HEK293 (cell line): ENCODE data around the gene TGFB1.

Experiments
- EGR2 ChIP-seq: fragments of 450-650 bp; formaldehyde crosslinking; IDR thresholded peaks from 2 replicates; pipeline ENCODE4 v1.5.1; 2016; ENCODE audit warnings: low read depth, missing biosample characterization, missing genetic modification characterization
- GFI1B ChIP-seq: fragments of 450-650 bp; formaldehyde crosslinking; IDR thresholded peaks from 2 replicates; pipeline ENCODE4 v1.5.1; 2016; ENCODE audit warnings: missing biosample characterization, missing genetic modification characterization
- GLI2 ChIP-seq: fragments of 450-650 bp; formaldehyde crosslinking; IDR thresholded peaks from 2 replicates; pipeline ENCODE4; 2017; ENCODE audit warnings: missing biosample characterization, missing genetic modification characterization, low read depth, borderline replicate concordance
- GLIS2 ChIP-seq: fragments of 450-650 bp; formaldehyde crosslinking; IDR thresholded peaks from 2 replicates; pipeline ENCODE4 v1.5.1; 2016; ENCODE audit warnings: missing biosample characterization, missing genetic modification characterization
- HOXC10 ChIP-seq: sonication (generic); formaldehyde crosslinking; IDR thresholded peaks from 2 replicates; pipeline ENCODE4 v1.8.1; 2023; ENCODE audit warnings: mild to moderate bottlenecking, missing genetic modification reagents
- ZBTB48 ChIP-seq: fragments of 450-650 bp; formaldehyde crosslinking; IDR thresholded peaks from 2 replicates; pipeline ENCODE4 v1.5.1; 2016; ENCODE audit warnings: missing biosample characterization, missing genetic modification characterization
- ZEB2 ChIP-seq: fragments of 450-650 bp; formaldehyde crosslinking; IDR thresholded peaks from 2 replicates; pipeline ENCODE4 v1.5.1; 2016; ENCODE audit warnings: missing biosample characterization, missing genetic modification characterization
- ZNF155 ChIP-seq: fragments of 450-650 bp; formaldehyde crosslinking; IDR thresholded peaks from 2 replicates; pipeline ENCODE4 v1.5.1; 2016; ENCODE audit warnings: missing biosample characterization, missing genetic modification characterization
- ZNF174 ChIP-seq: fragments of 450-650 bp; formaldehyde crosslinking; IDR thresholded peaks from 2 replicates; pipeline ENCODE4 v1.5.0; 2017; ENCODE audit warnings: missing biosample characterization, mild to moderate bottlenecking, missing genetic modification characterization
- ZNF211 ChIP-seq: fragments of 450-650 bp; formaldehyde crosslinking; IDR thresholded peaks from 2 replicates; pipeline ENCODE4 v1.5.1; 2016; ENCODE audit warnings: low read depth, missing biosample characterization, missing genetic modification characterization
- ZNF324 ChIP-seq: fragments of 450-650 bp; formaldehyde crosslinking; IDR thresholded peaks from 2 replicates; pipeline ENCODE4 v1.5.1; 2016; ENCODE audit warnings: missing biosample characterization, missing genetic modification characterization
- ZNF335 ChIP-seq: fragments of 450-650 bp; formaldehyde crosslinking; conservative IDR thresholded peaks from 2 replicates; pipeline ENCODE4 v1.5.1; 2016; ENCODE audit warnings: missing biosample characterization, missing genetic modification characterization
- ZNF341 ChIP-seq: fragments of 450-650 bp; formaldehyde crosslinking; IDR thresholded peaks from 2 replicates; pipeline ENCODE4; 2016; ENCODE audit warnings: low read depth, missing biosample characterization, missing genetic modification characterization
- ZNF350 ChIP-seq: fragments of 450-650 bp; formaldehyde crosslinking; IDR thresholded peaks from 2 replicates; pipeline ENCODE4 v1.5.0; 2017; ENCODE audit warnings: missing biosample characterization, mild to moderate bottlenecking, missing genetic modification characterization
- ZNF354C ChIP-seq: fragments of 450-650 bp; formaldehyde crosslinking; IDR thresholded peaks from 2 replicates; pipeline ENCODE4 v1.5.1; 2016; ENCODE audit warnings: missing biosample characterization, missing genetic modification characterization, low read depth, borderline replicate concordance
- ZNF366 ChIP-seq: fragments of 450-650 bp; formaldehyde crosslinking; conservative IDR thresholded peaks from 2 replicates; pipeline ENCODE4 v1.5.1; 2016; ENCODE audit warnings: missing biosample characterization, missing genetic modification characterization
- ZNF394 ChIP-seq: fragments of 450-650 bp; formaldehyde crosslinking; IDR thresholded peaks from 2 replicates; pipeline ENCODE4 v1.5.1; 2016; ENCODE audit warnings: missing biosample characterization, missing genetic modification characterization, mild to moderate bottlenecking, moderate library complexity, borderline replicate concordance
- ZNF433 ChIP-seq: fragments of 450-650 bp; formaldehyde crosslinking; IDR thresholded peaks from 2 replicates; pipeline ENCODE4 v1.5.1; 2016; ENCODE audit warnings: missing biosample characterization, missing genetic modification characterization, low read depth
- ZNF501 ChIP-seq: fragments of 450-650 bp; formaldehyde crosslinking; IDR thresholded peaks from 2 replicates; pipeline ENCODE4 v1.5.1; 2016; ENCODE audit warnings: missing biosample characterization, missing genetic modification characterization
- ZNF510 ChIP-seq: fragments of 450-650 bp; formaldehyde crosslinking; IDR thresholded peaks from 2 replicates; pipeline ENCODE4 v1.5.1; 2018; ENCODE audit warnings: mild to moderate bottlenecking, missing genetic modification characterization, missing biosample characterization; ENCODE audit not compliant: insufficient replicate concordance
- ZNF529 ChIP-seq: fragments of 450-650 bp; formaldehyde crosslinking; IDR thresholded peaks from 2 replicates; pipeline ENCODE4 v1.5.1; 2017; ENCODE audit warnings: missing genetic modification characterization, missing biosample characterization; ENCODE audit not compliant: insufficient replicate concordance
- ZNF560 ChIP-seq: fragments of 450-650 bp; formaldehyde crosslinking; IDR thresholded peaks from 2 replicates; pipeline ENCODE4 v1.5.1; 2017; ENCODE audit warnings: missing biosample characterization, missing genetic modification characterization, borderline replicate concordance
- ZNF561 ChIP-seq: fragments of 450-650 bp; IDR thresholded peaks from 2 replicates; pipeline ENCODE4 v1.5.1; 2018; ENCODE audit warnings: missing biosample characterization, missing genetic modification characterization, borderline replicate concordance
- ZNF571 ChIP-seq: fragments of 450-650 bp; formaldehyde crosslinking; IDR thresholded peaks from 2 replicates; pipeline ENCODE4 v1.5.0; 2017; ENCODE audit warnings: missing biosample characterization, missing genetic modification characterization
- ZNF626 ChIP-seq: fragments of 450-650 bp; sonication (Bioruptor Pico); formaldehyde crosslinking; IDR thresholded peaks from 2 replicates; pipeline ENCODE4 v1.5.1; 2018; ENCODE audit warnings: missing biosample characterization, missing genetic modification characterization, inconsistent platforms
- ZNF629 ChIP-seq: fragments of 450-650 bp; formaldehyde crosslinking; IDR thresholded peaks from 2 replicates; pipeline ENCODE4 v1.5.1; 2017; ENCODE audit warnings: missing biosample characterization, missing genetic modification characterization
- ZNF660 ChIP-seq: fragments of 450-650 bp; IDR thresholded peaks from 2 replicates; pipeline ENCODE4 v1.5.1; 2018; ENCODE audit warnings: missing biosample characterization, mild to moderate bottlenecking, missing genetic modification characterization
- ZNF76 ChIP-seq: fragments of 450-650 bp; formaldehyde crosslinking; IDR thresholded peaks from 2 replicates; pipeline ENCODE4; 2016; ENCODE audit warnings: low read depth, missing biosample characterization, missing genetic modification characterization, borderline replicate concordance
- TF ChIP-seq, protein P1 (sequence below): fragments of 450-650 bp; formaldehyde crosslinking; IDR thresholded peaks from 2 replicates; pipeline ENCODE4 v1.5.1; 2016; ENCODE audit warnings: missing biosample characterization, missing genetic modification characterization
- TF ChIP-seq, protein P2 (sequence below): fragments of 450-650 bp; formaldehyde crosslinking; IDR thresholded peaks from 2 replicates; pipeline ENCODE4 v1.5.1; 2016; ENCODE audit warnings: missing biosample characterization, missing genetic modification characterization
- TF ChIP-seq, protein P3 (sequence below): fragments of 450-650 bp; formaldehyde crosslinking; IDR thresholded peaks from 2 replicates; pipeline ENCODE4 v1.5.1; 2016; ENCODE audit warnings: missing biosample characterization, missing genetic modification characterization
- TF ChIP-seq, protein P4 (sequence below): fragments of 450-650 bp; formaldehyde crosslinking; IDR thresholded peaks from 2 replicates; pipeline ENCODE4 v1.5.1; 2016; ENCODE audit warnings: missing biosample characterization, missing genetic modification characterization

The TGFB1 gene

DNA sequence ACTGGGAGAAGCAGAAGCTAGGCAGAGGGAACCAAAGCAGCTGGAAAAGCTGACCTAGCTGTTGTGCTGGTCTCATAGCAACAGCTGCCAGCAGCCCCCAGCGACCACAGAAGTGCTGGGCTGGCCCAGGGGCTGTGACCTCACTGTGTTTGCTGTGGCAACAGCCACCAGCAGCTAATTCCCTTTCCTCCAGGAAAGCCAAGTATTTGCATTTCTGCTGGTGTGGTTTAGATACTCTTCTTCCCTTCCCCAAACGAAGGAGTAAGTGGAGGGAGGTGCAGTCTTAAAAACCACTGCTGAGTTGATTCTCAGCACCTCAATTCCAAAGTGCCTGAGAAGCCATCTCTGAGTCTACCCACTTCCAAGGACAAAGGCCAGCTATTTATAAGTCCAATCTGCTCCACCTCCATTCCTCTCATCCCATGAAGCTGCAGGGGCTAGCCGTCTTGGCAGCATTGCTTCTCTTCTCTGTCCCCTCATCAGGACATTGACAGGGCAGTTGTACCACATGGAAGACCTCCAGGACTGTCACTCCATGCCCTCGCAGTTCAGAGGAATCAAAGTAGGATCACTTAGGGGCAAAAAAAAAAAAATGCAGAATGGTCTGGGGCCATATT is 55.3 kb downstream of the TGFB1 start (continued):
- TF ChIP-seq ZBTB48 (tag by site-specific recombination) = no peak
- no peak for TF ChIP-seq ZNF354C
- TF ChIP-seq ZNF155 (tag by site-specific recombination) = no peak
- TF ChIP-seq, protein P1, sequence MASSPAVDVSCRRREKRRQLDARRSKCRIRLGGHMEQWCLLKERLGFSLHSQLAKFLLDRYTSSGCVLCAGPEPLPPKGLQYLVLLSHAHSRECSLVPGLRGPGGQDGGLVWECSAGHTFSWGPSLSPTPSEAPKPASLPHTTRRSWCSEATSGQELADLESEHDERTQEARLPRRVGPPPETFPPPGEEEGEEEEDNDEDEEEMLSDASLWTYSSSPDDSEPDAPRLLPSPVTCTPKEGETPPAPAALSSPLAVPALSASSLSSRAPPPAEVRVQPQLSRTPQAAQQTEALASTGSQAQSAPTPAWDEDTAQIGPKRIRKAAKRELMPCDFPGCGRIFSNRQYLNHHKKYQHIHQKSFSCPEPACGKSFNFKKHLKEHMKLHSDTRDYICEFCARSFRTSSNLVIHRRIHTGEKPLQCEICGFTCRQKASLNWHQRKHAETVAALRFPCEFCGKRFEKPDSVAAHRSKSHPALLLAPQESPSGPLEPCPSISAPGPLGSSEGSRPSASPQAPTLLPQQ = no peak
- TF ChIP-seq ZEB2 (tag by site-specific recombination) = no peak
- no peak for TF ChIP-seq GLI2
- TF ChIP-seq ZNF324 (tag by site-specific recombination) = no peak
- no peak for TF ChIP-seq ZNF76
- peak; percentile 29; the same call in 1 of the 2 replicates for TF ChIP-seq GLIS2 (tag by site-specific recombination)
- no peak for TF ChIP-seq ZNF560 (tag by site-specific recombination)
- TF ChIP-seq HOXC10 (CRISPR knock-in tag) = no peak
- no peak for TF ChIP-seq ZNF561 (tag by site-specific recombination)
- TF ChIP-seq, protein P2, sequence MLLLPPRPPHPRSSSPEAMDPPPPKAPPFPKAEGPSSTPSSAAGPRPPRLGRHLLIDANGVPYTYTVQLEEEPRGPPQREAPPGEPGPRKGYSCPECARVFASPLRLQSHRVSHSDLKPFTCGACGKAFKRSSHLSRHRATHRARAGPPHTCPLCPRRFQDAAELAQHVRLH (tag by site-specific recombination) = no peak
- no peak for TF ChIP-seq EGR2 (tag by site-specific recombination)
- TF ChIP-seq ZNF350 = no peak
- TF ChIP-seq ZNF335 (tag by site-specific recombination) = no peak
- TF ChIP-seq ZNF341 (tag by site-specific recombination) = peak; percentile 45; the same call in 1 of the 2 replicates
- TF ChIP-seq ZNF174 (tag by site-specific recombination) = no peak
- TF ChIP-seq, protein P3, sequence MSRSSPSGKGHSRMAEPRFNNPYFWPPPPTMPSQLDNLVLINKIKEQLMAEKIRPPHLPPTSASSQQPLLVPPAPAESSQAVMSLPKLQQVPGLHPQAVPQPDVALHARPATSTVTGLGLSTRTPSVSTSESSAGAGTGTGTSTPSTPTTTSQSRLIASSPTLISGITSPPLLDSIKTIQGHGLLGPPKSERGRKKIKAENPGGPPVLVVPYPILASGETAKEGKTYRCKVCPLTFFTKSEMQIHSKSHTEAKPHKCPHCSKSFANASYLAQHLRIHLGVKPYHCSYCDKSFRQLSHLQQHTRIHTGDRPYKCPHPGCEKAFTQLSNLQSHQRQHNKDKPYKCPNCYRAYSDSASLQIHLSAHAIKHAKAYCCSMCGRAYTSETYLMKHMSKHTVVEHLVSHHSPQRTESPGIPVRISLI (tag by site-specific recombination) = no peak
- TF ChIP-seq ZNF366 = 0 out of 2 replicates have a peak, but pooled peaks have one; percentile 23
- TF ChIP-seq ZNF211 (tag by site-specific recombination) = no peak
- TF ChIP-seq ZNF394 (tag by site-specific recombination) = peak; percentile 30; the same call in 1 of the 2 replicates
- TF ChIP-seq ZNF571 = no peak
- TF ChIP-seq ZNF510 (tag by site-specific recombination) = no peak
- no peak for TF ChIP-seq ZNF626 (tag by site-specific recombination)
- no peak for TF ChIP-seq ZNF660 (tag by site-specific recombination)
- no peak for TF ChIP-seq ZNF529 (tag by site-specific recombination)
- TF ChIP-seq ZNF433 (tag by site-specific recombination) = no peak
- no peak for TF ChIP-seq ZNF629
- no peak for TF ChIP-seq GFI1B (tag by site-specific recombination)
- TF ChIP-seq ZNF501 = no peak
- TF ChIP-seq, protein P4, sequence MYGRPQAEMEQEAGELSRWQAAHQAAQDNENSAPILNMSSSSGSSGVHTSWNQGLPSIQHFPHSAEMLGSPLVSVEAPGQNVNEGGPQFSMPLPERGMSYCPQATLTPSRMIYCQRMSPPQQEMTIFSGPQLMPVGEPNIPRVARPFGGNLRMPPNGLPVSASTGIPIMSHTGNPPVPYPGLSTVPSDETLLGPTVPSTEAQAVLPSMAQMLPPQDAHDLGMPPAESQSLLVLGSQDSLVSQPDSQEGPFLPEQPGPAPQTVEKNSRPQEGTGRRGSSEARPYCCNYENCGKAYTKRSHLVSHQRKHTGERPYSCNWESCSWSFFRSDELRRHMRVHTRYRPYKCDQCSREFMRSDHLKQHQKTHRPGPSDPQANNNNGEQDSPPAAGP (tag by site-specific recombination) = no peak
